Sigmoid colon (tissue), 4 donors: ENCODE measurements around the gene TATDN2.

Source experiments
- CTCF ChIP-seq, 4 experiments: fragments of 450-650 bp in 3 of 4; fragments of 200-600 bp in 1 of 4; IDR thresholded peaks; one replicate each; pipeline ENCODE4 v1.5.1; 2016 to 2019; ENCODE audit warnings: antibody characterized with exemption in 4 of 4, mild to moderate bottlenecking in 3 of 4, moderate library complexity in 2 of 4
- POLR2A ChIP-seq, 2 donors: fragments of 450-650 bp; IDR thresholded peaks; one replicate each; pipeline ENCODE4 v1.6.1; 2016; ENCODE audit warnings: antibody characterized with exemption in 2 of 2, mild to moderate bottlenecking in 2 of 2, moderate library complexity in 2 of 2
- POLR2AphosphoS5 ChIP-seq, 4 donors: sonication (generic); formaldehyde crosslinking; IDR thresholded peaks; one replicate each; pipeline ENCODE4 v1.6.1; 2017; ENCODE audit warnings: antibody characterized with exemption in 4 of 4

GRCh38 chr3:10321630-10322351, 73.5 kb downstream of the TATDN2 start:
- no peak for TF ChIP-seq CTCF (IDR thresholded peaks at IDR 0.05)
- TF ChIP-seq POLR2A (IDR thresholded peaks at IDR 0.05), result no peak
- no peak for TF ChIP-seq POLR2AphosphoS5 (IDR thresholded peaks at IDR 0.05)
